ENCODE measurements around the gene GPR61. TPM values are rescaled to one million over a fixed set of nuclear protein-coding genes. Genes with fewer than 3 reads are reported as not detected.

Gene GPR61
- total RNA-seq, 4 donors from 2014 or later, result 0.11 to 3.8 (median 1.1) TPM

DNA sequence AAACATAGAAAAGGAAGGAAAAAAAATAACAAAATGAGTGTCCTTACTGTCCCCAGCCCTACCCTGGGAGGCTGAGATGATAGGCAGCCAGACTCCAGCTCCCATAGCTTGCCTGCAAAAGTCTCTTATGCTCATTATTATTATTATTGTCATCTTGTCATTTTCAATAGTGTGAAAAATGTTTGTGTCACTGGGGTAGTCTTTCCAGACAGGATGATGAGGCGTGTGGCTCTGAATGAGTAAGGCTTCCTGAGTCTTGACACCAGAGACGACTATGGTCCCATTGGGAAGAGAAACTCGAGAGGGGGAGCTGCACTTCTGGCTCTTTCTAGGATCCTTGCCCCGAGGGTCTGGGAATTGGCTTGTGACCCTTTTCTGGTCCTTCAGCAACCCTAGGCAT is 46.9 kb upstream of the GPR61 start:
- Histone ChIP-seq H3K27ac (no peak overlapping the region), H3K27me3 (no peaks in the 10 kb centered on the region), H3K9me3 (no peaks in the 10 kb centered on the region), H3K4me1 (peaks cover 10 to 15% of the 10 kb centered on the region in 2 donors), H3K4me3 (replicated peaks in 1 of 3) (no peak overlapping the region), H3K36me3 (peaks cover 18 to 27% of the 10 kb centered on the region in 2 donors)
- no peak for TF ChIP-seq POLR2A (IDR thresholded peaks at IDR 0.05)
- 65 to 74% methylated on average over 4 of the region's 4 CpGs for WGBS, 2 donors
- no peak for DNase-seq
- intact Hi-C loops (cut with DNase I), result loop anchor here (2.0 kb wide), 1 partner anchor 38 kb away; no protein-coding TSS in a partner anchor

DNA sequence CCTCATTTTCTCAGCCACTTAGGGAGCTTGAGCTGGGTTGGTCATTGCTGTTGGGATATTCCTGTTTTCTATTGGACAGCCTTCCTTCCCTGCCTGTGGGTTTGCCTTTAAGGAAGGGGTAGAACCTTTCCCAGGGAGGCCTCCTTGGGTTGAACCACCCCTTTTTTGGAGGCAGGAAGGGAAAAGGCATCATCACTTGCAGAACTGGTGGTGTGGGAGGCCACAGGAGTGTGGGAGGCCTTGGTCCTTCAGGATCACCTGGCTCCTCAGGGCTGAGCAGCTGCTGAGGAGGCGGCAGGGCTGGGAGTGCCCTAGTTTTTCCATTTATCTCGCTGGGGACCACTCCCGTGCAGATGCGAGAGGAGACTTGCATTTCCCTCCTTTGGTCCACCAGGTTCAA is 46.4 kb upstream of the GPR61 start:
- TF ChIP-seq, protein P1, sequence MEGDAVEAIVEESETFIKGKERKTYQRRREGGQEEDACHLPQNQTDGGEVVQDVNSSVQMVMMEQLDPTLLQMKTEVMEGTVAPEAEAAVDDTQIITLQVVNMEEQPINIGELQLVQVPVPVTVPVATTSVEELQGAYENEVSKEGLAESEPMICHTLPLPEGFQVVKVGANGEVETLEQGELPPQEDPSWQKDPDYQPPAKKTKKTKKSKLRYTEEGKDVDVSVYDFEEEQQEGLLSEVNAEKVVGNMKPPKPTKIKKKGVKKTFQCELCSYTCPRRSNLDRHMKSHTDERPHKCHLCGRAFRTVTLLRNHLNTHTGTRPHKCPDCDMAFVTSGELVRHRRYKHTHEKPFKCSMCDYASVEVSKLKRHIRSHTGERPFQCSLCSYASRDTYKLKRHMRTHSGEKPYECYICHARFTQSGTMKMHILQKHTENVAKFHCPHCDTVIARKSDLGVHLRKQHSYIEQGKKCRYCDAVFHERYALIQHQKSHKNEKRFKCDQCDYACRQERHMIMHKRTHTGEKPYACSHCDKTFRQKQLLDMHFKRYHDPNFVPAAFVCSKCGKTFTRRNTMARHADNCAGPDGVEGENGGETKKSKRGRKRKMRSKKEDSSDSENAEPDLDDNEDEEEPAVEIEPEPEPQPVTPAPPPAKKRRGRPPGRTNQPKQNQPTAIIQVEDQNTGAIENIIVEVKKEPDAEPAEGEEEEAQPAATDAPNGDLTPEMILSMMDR (IDR thresholded peaks at IDR 0.05), result no peak
- no peak for TF ChIP-seq POLR2A (IDR thresholded peaks at IDR 0.05)
- no peak for DNase-seq
- H3K4me1 ChIP-seq, result peaks cover 10 to 15% of the 10 kb centered on the region in 2 donors
- H3K9me3 ChIP-seq, result no peaks in the 10 kb centered on the region
- H3K27ac ChIP-seq, result peak overlapping the region in 2 of 3 donors; percentile 3 to 43
- intact Hi-C loops (cut with DNase I), result loop anchor here (2.0 kb wide), 1 partner anchor 38 kb away; no protein-coding TSS in a partner anchor
- WGBS, 2 donors, result 80 to 86% methylated on average over 4 of the region's 4 CpGs
- H3K36me3 ChIP-seq, result peaks cover 20 to 27% of the 10 kb centered on the region in 2 donors
- no peak overlapping the region for H3K4me3 ChIP-seq (replicated peaks in 1 of 3)
- H3K27me3 ChIP-seq, result no peaks in the 10 kb centered on the region

DNA sequence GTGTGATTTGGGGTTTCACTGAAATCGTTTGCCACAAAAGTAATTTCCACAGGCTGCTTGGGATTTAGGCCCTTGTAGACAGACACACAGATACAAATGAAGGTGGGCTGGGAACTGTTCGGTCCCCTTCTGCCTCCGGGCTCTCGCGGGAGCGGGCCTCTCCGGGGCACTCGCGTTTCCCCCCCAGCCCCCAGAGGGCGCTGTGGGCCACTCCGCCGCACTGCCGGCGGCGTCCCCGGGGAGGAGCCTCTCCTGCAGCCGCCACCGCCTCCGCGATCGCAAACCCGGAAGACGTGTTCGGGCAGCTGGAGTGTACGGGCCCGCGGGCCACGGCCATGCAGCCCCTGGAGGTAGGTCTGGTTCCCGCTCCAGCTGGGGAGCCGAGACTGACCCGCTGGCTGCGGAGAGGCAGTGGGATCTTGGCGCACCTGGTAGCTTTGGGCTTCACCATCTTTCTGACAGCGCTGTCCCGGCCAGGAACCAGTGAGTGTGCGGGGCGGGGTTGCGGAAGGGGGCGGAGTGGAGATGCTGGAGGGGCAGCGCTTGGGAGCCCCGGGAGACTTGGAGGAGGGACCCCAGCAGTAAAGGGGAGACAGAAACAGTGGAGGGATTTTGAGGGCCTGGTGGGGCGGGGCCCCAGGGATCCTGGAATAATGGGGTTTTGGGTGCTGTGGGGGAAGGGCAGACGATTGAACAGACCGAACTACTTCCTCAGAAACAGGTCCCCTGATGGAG is 45.7 kb upstream of the GPR61 start, which contains the start of gene CYB561D1:
TSS of gene CYB561D1 (plus strand) at position 290 of the 735 bp plus-strand sequence. CDS start at position 336, 46 bp downstream.
- Histone ChIP-seq H3K4me1 (peaks cover 10 to 15% of the 10 kb centered on the region in 2 donors), H3K27me3 (no peaks in the 10 kb centered on the region), H3K9me3 (no peaks in the 10 kb centered on the region), H3K36me3 (peaks cover 20 to 23% of the 10 kb centered on the region in 2 donors), H3K4me3 (replicated peaks in 1 of 3) (peak within 1 kb of the TSS; percentile 43 to 79 (median 69)), H3K27ac (peak within 1 kb of the TSS in 2 of 3 donors; percentile 43 to 55)
- peak; percentile 86 to 88 for DNase-seq
- TF ChIP-seq POLR2A (IDR thresholded peaks at IDR 0.05), result peak in 1 of 2 donors; percentile 68
- TF ChIP-seq, protein P1 (IDR thresholded peaks at IDR 0.05), result peak; percentile 67 to 95 (median 93)
- 0 to 1% methylated on average over 22 to 28 of the region's 44 CpGs for WGBS, 2 donors
- intact Hi-C loops (cut with DNase I), result loop anchor here (2.0 kb wide), 1 partner anchor 37 kb away; no protein-coding TSS in a partner anchor

DNA sequence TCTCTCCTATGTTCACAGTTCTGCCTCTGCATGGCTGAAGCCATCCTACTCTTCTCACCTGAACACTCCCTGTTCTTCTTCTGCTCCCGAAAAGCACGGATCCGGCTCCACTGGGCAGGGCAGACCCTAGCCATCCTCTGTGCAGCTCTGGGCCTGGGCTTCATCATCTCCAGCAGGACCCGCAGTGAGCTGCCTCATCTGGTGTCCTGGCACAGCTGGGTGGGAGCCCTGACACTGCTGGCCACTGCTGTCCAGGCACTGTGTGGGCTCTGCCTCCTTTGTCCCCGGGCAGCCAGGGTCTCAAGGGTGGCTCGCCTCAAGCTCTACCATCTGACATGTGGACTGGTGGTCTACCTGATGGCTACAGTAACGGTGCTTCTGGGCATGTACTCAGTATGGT is 43.9 kb upstream of the GPR61 start:
- no peaks in the 10 kb centered on the region for H3K9me3 ChIP-seq
- H3K4me3 ChIP-seq (replicated peaks in 1 of 3), result no peak overlapping the region
- H3K4me1 ChIP-seq, result peaks cover 10 to 23% of the 10 kb centered on the region in 2 donors
- H3K27me3 ChIP-seq, result no peaks in the 10 kb centered on the region
- intact Hi-C loops (cut with DNase I), result no loop called here
- no peak overlapping the region for H3K27ac ChIP-seq
- no peak for DNase-seq
- no peak for TF ChIP-seq POLR2A (IDR thresholded peaks at IDR 0.05)
- TF ChIP-seq, protein P1 (IDR thresholded peaks at IDR 0.05), result no peak
- WGBS, 2 donors, result 91 to 100% methylated on average over 3 to 4 of the region's 7 CpGs
- peaks cover 21 to 24% of the 10 kb centered on the region in 2 donors for H3K36me3 ChIP-seq

DNA sequence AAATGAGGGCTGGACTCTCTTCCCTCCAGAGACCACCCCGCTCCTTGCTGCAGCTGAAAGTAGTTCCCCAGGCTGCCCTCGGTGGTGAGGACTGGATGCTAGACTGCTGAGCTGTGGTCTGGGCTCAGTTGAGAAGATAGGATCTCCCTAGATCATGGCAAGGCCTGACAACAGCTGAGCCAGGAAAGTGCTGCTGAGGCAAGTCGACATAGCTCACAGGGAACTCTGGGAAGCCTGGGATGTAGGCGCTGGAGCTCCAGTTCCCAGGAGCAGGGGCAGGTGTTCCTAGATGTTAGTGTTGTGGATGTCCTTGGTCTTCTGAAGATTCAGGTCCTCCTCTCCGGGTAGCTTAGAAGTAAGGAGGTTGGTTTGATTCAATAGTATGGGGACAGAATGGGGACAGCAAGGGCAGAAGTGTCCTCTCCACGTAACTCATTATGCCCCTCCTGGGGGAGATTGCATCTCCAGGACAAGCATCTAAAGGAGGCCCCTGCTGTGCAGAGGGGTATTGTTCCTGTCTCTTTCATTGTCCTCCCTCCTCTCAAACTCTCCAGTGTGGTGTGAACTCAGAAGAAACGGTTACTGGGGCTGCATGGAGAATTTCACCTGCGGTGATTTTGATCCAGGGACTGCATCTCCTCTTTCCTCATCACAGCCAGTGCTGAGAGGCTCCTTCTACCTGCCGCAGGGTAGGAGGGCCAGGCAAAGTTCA is 42.1 kb upstream of the GPR61 start:
- WGBS, 2 donors, result 65 to 66% methylated on average over 9 of the region's 9 CpGs
- TF ChIP-seq, protein P1 (IDR thresholded peaks at IDR 0.05), result no peak
- no peak for TF ChIP-seq POLR2A (IDR thresholded peaks at IDR 0.05)
- Histone ChIP-seq H3K4me3 (replicated peaks in 1 of 3) (no peak overlapping the region), H3K36me3 (peaks cover 21 to 25% of the 10 kb centered on the region in 2 donors), H3K9me3 (no peaks in the 10 kb centered on the region), H3K27me3 (no peaks in the 10 kb centered on the region), H3K27ac (no peak overlapping the region), H3K4me1 (peaks cover 10 to 23% of the 10 kb centered on the region in 2 donors)
- DNase-seq, result no peak
- intact Hi-C loops (cut with DNase I), result no loop called here

All from thyroid gland (tissue), 4 donors.